ENCODE data around the gene GCN1. TPM values are rescaled to one million over a fixed set of nuclear protein-coding genes. Genes with fewer than 3 reads are reported as not detected.

GCN1 gene
- total RNA-seq, 1 donor from 2014 or later = 114 TPM

DNA sequence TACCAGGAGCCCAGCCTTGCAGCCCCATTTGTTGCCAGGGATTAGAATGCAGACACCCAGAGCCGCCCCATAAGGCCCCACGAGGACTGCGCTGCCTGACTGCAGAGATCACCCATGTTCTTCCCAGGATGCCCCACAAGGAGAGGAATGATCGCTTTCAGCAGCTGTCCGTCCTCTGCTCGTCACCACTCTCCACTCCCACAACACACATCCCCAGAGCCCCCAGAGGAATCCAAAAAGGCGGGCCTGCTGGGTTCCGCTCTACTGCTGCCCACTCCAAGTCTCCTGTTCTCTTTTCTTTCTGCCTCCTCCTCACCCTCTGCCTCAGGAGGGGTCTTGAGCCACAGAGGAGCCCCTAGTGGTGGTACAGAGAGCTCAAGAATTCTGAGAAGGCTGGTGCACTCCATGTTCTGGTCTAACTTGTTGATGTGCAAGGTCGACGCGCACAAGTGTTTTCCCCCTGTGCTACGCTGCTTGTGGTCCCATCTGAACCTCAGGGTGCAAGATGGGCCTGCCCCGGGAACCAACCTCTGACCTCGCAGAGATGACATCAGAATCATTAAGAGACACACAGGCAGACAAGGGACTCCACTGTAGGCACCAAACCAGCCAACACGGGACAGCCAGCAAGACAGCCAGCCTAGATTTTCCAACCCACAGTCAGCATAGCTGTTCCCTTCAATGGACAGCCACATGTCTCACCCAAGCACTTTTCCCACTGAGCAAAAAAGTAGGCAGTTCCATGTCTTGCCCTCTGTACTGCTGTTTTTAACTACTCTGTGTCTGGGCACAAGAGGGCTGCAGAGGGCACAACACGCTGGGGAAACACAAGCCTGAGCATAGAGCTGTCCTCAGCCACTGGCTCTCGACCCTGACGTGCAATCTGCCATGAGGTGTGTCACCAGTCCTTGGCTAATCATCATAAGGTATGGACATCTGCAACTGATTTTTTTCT lies 41.1 kb upstream of the GCN1 start:
- no peak for DNase-seq (ENCODE audit: low read depth, low spot score)
- peak overlapping the region; percentile 14 for H3K4me3 Mint-ChIP-seq
- H3K9me3 Mint-ChIP-seq = no peaks in the 10 kb centered on the region
- peak overlapping the region; percentile 50 for H3K27ac Mint-ChIP-seq (ENCODE audit: unreplicated experiment)
- H3K27me3 Mint-ChIP-seq (ENCODE audit: low read depth) = no peaks in the 10 kb centered on the region
- peaks cover 55% of the 10 kb centered on the region for H3K4me1 Mint-ChIP-seq
- TF ChIP-seq, protein P1, sequence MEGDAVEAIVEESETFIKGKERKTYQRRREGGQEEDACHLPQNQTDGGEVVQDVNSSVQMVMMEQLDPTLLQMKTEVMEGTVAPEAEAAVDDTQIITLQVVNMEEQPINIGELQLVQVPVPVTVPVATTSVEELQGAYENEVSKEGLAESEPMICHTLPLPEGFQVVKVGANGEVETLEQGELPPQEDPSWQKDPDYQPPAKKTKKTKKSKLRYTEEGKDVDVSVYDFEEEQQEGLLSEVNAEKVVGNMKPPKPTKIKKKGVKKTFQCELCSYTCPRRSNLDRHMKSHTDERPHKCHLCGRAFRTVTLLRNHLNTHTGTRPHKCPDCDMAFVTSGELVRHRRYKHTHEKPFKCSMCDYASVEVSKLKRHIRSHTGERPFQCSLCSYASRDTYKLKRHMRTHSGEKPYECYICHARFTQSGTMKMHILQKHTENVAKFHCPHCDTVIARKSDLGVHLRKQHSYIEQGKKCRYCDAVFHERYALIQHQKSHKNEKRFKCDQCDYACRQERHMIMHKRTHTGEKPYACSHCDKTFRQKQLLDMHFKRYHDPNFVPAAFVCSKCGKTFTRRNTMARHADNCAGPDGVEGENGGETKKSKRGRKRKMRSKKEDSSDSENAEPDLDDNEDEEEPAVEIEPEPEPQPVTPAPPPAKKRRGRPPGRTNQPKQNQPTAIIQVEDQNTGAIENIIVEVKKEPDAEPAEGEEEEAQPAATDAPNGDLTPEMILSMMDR (conservative IDR thresholded peaks at IDR 0.05) = peak; percentile 52
- no peaks in the 10 kb centered on the region for H3K36me3 Mint-ChIP-seq (ENCODE audit: low read depth)

DNA sequence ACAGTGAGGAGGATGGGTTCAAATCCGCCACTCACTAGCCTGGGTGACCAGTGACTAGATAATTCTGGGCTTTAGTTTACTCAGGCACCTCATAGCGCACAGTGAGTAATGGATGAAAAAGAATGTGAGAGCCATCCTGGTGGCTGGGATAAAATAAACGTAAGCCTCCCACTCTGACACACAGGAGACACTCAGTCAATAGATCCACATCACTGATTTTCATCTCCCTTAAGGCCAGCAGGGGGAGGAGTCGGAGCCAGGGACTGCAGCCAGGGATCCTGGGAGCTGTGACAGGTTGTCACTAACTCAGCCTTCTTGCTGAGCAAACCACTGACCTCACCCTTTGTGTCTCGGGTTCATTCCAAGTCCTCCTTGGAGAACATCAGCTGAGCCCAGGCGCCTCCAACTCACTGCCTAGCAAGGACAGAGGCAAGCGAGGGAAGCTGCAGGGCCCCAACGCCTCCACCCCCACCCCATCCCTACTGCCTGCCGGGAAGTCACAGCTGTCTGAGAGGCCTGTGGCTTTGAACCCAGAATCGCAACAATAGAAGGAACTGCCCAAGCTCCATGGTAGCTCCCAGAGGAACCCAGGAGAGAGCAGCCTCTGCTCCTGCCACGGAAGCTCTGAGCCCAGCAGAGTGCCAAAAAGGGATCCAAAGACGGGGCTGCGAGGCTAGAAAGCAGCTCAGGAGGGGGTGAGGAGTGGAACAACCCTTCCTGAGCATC lies 40.3 kb upstream of the GCN1 start:
- Mint-ChIP-seq H3K4me3 (peak overlapping the region; percentile 43), H3K36me3 (ENCODE audit: low read depth) (no peaks in the 10 kb centered on the region)
- TF ChIP-seq, protein P1 (conservative IDR thresholded peaks at IDR 0.05) = peak; percentile 63

DNA sequence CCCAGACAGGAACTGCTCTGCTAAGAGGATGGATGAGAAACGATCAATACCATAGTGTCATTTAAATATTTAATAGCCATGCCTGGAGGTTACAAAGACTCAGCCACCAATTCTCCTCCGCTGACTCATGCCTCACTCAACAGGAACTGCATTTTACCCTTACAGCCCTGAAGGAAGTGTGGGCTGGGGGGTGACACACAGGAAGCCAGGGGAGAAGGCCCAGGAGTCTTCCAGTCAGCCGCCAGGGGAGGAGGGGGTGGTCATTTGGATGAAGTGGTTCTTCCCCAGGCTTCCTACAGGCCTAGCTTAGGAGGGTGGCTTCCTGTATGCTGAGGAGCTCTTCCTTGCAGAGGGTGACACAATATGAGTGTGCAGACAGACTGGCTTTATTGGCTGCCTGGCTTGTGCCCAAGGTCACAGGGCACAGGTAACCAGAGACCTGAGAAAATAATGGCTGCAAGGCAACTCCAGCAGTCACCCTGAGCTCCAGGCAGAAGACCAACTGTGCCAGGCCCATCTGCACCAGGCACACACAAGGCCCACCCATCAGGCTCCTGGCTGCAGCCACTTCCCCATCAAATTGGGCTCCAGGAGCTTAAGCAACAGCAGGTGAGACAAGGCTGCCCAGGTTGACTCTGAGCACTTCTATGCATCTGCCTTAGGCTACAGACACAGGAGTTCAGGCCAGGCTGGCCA lies 36.9 kb upstream of the GCN1 start:
- Mint-ChIP-seq H3K4me3 (peak overlapping the region; percentile 63), H3K9me3 (no peaks in the 10 kb centered on the region), H3K27me3 (ENCODE audit: low read depth) (no peaks in the 10 kb centered on the region), H3K27ac (ENCODE audit: unreplicated experiment) (peak overlapping the region; percentile 81), H3K36me3 (ENCODE audit: low read depth) (no peaks in the 10 kb centered on the region), H3K4me1 (peaks cover 85% of the 10 kb centered on the region)
- no peak for DNase-seq (ENCODE audit: low read depth, low spot score)
- TF ChIP-seq, protein P1 (conservative IDR thresholded peaks at IDR 0.05) = peak; percentile 38

More for the DNA sequence above, 40.3 kb upstream of the GCN1 start:
- Mint-ChIP-seq H3K9me3 (no peaks in the 10 kb centered on the region), H3K27me3 (ENCODE audit: low read depth) (no peaks in the 10 kb centered on the region), H3K4me1 (peaks cover 63% of the 10 kb centered on the region), H3K27ac (ENCODE audit: unreplicated experiment) (peak overlapping the region; percentile 89)
- peak; percentile 44 for DNase-seq (ENCODE audit: low read depth, low spot score)

DNA sequence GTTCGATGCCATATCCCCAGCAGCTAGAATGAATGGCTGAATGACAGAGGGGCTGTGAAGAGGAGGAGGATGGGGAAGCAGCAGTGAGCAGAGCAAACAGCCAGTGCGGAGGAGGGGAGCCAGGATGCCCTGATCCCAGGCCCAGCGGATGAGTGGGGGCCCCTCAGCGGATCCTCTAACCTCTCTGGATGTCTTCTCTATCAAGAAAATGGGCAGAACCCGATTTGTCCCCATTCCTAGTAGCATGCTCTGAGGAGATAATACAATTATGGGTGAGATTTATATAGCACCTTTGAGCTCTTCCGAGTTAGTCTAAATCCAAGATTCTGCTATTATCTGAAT lies 36.4 kb upstream of the GCN1 start:
- Mint-ChIP-seq H3K9me3 (no peaks in the 10 kb centered on the region), H3K27ac (ENCODE audit: unreplicated experiment) (peak overlapping the region; percentile 81), H3K36me3 (ENCODE audit: low read depth) (no peaks in the 10 kb centered on the region), H3K4me1 (peaks cover 82% of the 10 kb centered on the region), H3K27me3 (ENCODE audit: low read depth) (no peaks in the 10 kb centered on the region), H3K4me3 (peak overlapping the region; percentile 63)
- TF ChIP-seq, protein P1 (conservative IDR thresholded peaks at IDR 0.05) = no peak
- DNase-seq (ENCODE audit: low read depth, low spot score) = no peak

DNA sequence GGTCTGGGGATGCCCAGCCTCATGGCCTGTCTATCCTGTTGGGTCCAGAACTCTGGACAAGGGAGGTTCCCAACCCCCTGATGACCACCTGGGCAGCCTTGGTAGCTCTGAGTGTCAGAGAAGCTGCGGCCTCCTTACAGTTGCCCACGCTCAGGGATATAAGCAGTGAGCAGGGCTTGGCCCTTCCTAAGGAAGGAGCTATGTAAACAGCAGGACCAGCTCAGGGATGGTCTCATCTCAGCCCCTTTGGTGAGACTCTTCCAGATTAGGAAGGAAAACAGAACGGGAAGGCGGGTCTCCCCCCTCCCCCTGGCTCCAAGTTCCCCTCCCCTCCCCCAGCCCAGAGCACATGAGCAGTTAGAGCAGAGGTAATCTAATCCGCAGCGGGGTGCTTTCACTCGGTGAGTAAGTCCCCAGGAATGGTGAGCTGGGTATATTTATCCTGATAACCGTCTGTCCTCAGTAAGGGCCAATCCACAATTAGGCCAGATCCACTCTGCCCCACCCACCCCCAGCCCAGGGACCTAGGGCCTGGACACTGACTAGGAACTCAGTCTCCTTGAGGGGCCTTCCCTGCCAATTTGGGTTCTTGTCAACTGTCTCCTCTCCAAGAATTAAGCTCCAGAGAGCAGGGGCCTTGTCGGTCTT lies 35.9 kb upstream of the GCN1 start:
- Mint-ChIP-seq H3K9me3 (no peaks in the 10 kb centered on the region), H3K4me1 (peaks cover 82% of the 10 kb centered on the region), H3K36me3 (ENCODE audit: low read depth) (no peaks in the 10 kb centered on the region), H3K4me3 (peak overlapping the region; percentile 63), H3K27me3 (ENCODE audit: low read depth) (no peaks in the 10 kb centered on the region), H3K27ac (ENCODE audit: unreplicated experiment) (peak overlapping the region; percentile 75)
- no peak for DNase-seq (ENCODE audit: low read depth, low spot score)
- TF ChIP-seq, protein P1 (conservative IDR thresholded peaks at IDR 0.05) = no peak

Data from neural crest cell (in vitro differentiated cells).